KOPT-K1 (cell line): Measurements from ENCODE around the gene PTPN7.
"Not testable (repeated sequence)": the region's sequence is repeated elsewhere in the genome, so short reads cannot be mapped to it uniquely, and the experiment has no call there.

Experiments used
- H3K27ac ChIP-seq: fragments of 200-600 bp; sonication (generic); 2 replicates; pipeline ENCODE4 v1.5.1; 2016; ENCODE audit warnings: antibody characterized with exemption, mild to moderate bottlenecking, low read depth, low read length; ENCODE audit not compliant: poor library complexity, severe bottlenecking
- H3K36me3 ChIP-seq: fragments of 200-600 bp; sonication (generic); 2 replicates; pipeline ENCODE4 v1.5.1; 2017; ENCODE audit warnings: antibody characterized with exemption, mild to moderate bottlenecking, low read length, moderate library complexity; ENCODE audit not compliant: insufficient read depth
- H3K9me3 ChIP-seq: fragments of 200-600 bp; sonication (generic); 2 replicates; pipeline ENCODE4 v1.5.1; 2017; ENCODE audit warnings: antibody characterized with exemption, low read length, mild to moderate bottlenecking; ENCODE audit not compliant: insufficient read depth, poor library complexity, severe bottlenecking

PTPN7 gene

GRCh38 chr1:202123336-202123813 lies 37.0 kb downstream of the PTPN7 start:
- no peak overlapping the region for H3K27ac ChIP-seq
- H3K36me3 ChIP-seq = no peaks in the 10 kb centered on the region
- no peaks in the 10 kb centered on the region for H3K9me3 ChIP-seq

- no peaks in the 10 kb centered on the region for H3K9me3 ChIP-seq
- H3K36me3 ChIP-seq = no peaks in the 10 kb centered on the region
- no peak within 1 kb of the TSS for H3K27ac ChIP-seq
Observed at GRCh38 chr1:202122639-202123335, 37.6 kb downstream of the PTPN7 start, which contains the start of gene GPR37L1. TSS of gene GPR37L1 (plus strand) at chr1:202122917. CDS start at chr1:202122964, 47 bp downstream.

GRCh38 chr1:202121006-202121405 lies 39.4 kb downstream of the PTPN7 start:
- no peaks in the 10 kb centered on the region for H3K9me3 ChIP-seq
- no peak overlapping the region for H3K27ac ChIP-seq
- no peaks in the 10 kb centered on the region for H3K36me3 ChIP-seq

GRCh38 chr1:202117898-202118371 lies 42.5 kb downstream of the PTPN7 start:
- Histone ChIP-seq H3K9me3 (no peaks in the 10 kb centered on the region), H3K36me3 (no peaks in the 10 kb centered on the region), H3K27ac (no peak overlapping the region)

GRCh38 chr1:202116287-202116686 lies 44.1 kb downstream of the PTPN7 start:
- H3K9me3 ChIP-seq = no peaks in the 10 kb centered on the region
- no peak overlapping the region for H3K27ac ChIP-seq
- H3K36me3 ChIP-seq = no peaks in the 10 kb centered on the region

- H3K27ac ChIP-seq = no peak overlapping the region
- no peaks in the 10 kb centered on the region for H3K9me3 ChIP-seq
- no peaks in the 10 kb centered on the region for H3K36me3 ChIP-seq
Observed at GRCh38 chr1:202113690-202114300, 46.6 kb downstream of the PTPN7 start.

- H3K9me3 ChIP-seq = no peaks in the 10 kb centered on the region
- H3K36me3 ChIP-seq = no peaks in the 10 kb centered on the region
- no peak overlapping the region for H3K27ac ChIP-seq
Observed at GRCh38 chr1:202112859-202113689, 47.3 kb downstream of the PTPN7 start.

GRCh38 chr1:202111589-202111988 lies 48.8 kb downstream of the PTPN7 start:
- H3K36me3 ChIP-seq, H3K27ac ChIP-seq, H3K9me3 ChIP-seq: not testable (repeated sequence)

GRCh38 chr1:202110977-202111376 lies 49.4 kb downstream of the PTPN7 start:
- Histone ChIP-seq H3K27ac (no peak overlapping the region), H3K36me3 (no peaks in the 10 kb centered on the region), H3K9me3 (no peaks in the 10 kb centered on the region)

- H3K36me3 ChIP-seq = no peaks in the 10 kb centered on the region
- H3K9me3 ChIP-seq = no peaks in the 10 kb centered on the region
- no peak overlapping the region for H3K27ac ChIP-seq
Observed at GRCh38 chr1:202107801-202108731, 52.3 kb downstream of the PTPN7 start.

GRCh38 chr1:202107321-202107761 lies 53.1 kb downstream of the PTPN7 start:
- Histone ChIP-seq H3K27ac (no peak overlapping the region), H3K9me3 (no peaks in the 10 kb centered on the region), H3K36me3 (no peaks in the 10 kb centered on the region)

GRCh38 chr1:202106340-202107254 lies 53.8 kb downstream of the PTPN7 start:
- Histone ChIP-seq H3K27ac (no peak overlapping the region), H3K9me3 (no peaks in the 10 kb centered on the region), H3K36me3 (no peaks in the 10 kb centered on the region)

- Histone ChIP-seq H3K27ac (no peak overlapping the region), H3K9me3 (no peaks in the 10 kb centered on the region), H3K36me3 (no peaks in the 10 kb centered on the region)
Observed at GRCh38 chr1:202105571-202106339, 54.6 kb downstream of the PTPN7 start.
